HEK293T (cell line): ENCODE results near the gene CCDC24.

ENCODE experiments used
- ARNT ChIP-seq: fragments of 450-650 bp; IDR thresholded peaks from 2 replicates; pipeline ENCODE4 v1.6.1; 2017; ENCODE audit warnings: mild to moderate bottlenecking
- BHLHE40 ChIP-seq: fragments of 450-650 bp; IDR thresholded peaks from 2 replicates; pipeline ENCODE4 v1.6.1; 2016; ENCODE audit warnings: mild to moderate bottlenecking, moderate library complexity, borderline replicate concordance
- ELF4 ChIP-seq: fragments of 450-650 bp; IDR thresholded peaks from 2 replicates; pipeline ENCODE4 v1.6.1; 2017; ENCODE audit warnings: antibody characterized with exemption
- FOXA1 ChIP-seq: fragments of 450-650 bp; IDR thresholded peaks from 2 replicates; pipeline ENCODE4 v1.6.1; 2016; ENCODE audit warnings: mild to moderate bottlenecking
- FOXK2 ChIP-seq: fragments of 450-650 bp; IDR thresholded peaks from 2 replicates; pipeline ENCODE4 v1.6.1; 2016; ENCODE audit warnings: mild to moderate bottlenecking
- FOXM1 ChIP-seq: fragments of 450-650 bp; IDR thresholded peaks from 2 replicates; pipeline ENCODE4 v1.6.1; 2017; ENCODE audit warnings: mild to moderate bottlenecking, borderline replicate concordance
- HDGF ChIP-seq: fragments of 450-650 bp; IDR thresholded peaks from 2 replicates; pipeline ENCODE4 v1.6.1; 2017; ENCODE audit warnings: antibody characterized with exemption, borderline replicate concordance
- LEF1 ChIP-seq: fragments of 450-650 bp; IDR thresholded peaks from 2 replicates; pipeline ENCODE4 v1.6.1; 2017; ENCODE audit warnings: mild to moderate bottlenecking, borderline replicate concordance
- NFRKB ChIP-seq: fragments of 450-650 bp; IDR thresholded peaks from 2 replicates; pipeline ENCODE4 v1.6.1; 2016; ENCODE audit warnings: mild to moderate bottlenecking, moderate library complexity
- SP1 ChIP-seq: fragments of 450-650 bp; IDR thresholded peaks from 2 replicates; pipeline ENCODE4 v1.6.1; 2017
- SUZ12 ChIP-seq: fragments of 450-650 bp; IDR thresholded peaks from 2 replicates; pipeline ENCODE4 v1.6.1; 2016; ENCODE audit warnings: mild to moderate bottlenecking
- TARDBP ChIP-seq: fragments of 450-650 bp; IDR thresholded peaks from 2 replicates; pipeline ENCODE4 v1.6.1; 2016
- TF ChIP-seq, protein P1 (sequence below): fragments of 450-650 bp; IDR thresholded peaks from 2 replicates; pipeline ENCODE4 v1.6.1; 2016

DNA sequence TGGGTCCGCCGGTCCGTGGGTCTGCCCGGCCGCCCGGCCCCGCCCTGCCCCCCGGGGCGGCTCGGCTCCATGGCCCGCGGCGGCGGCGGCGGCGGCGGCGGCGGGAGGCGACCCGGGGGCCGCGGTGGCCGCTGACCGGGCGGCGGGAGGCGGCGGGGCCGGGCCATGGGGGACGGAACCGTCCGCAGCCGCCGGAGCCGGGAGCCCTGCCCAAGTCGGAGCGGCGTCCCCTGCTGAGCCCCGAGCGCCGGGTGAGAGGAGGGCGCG, 12.2 kb upstream of the CCDC24 start:
- TF ChIP-seq ELF4 = no peak
- TF ChIP-seq NFRKB = no peak
- no peak for TF ChIP-seq BHLHE40
- TF ChIP-seq SP1 = no peak
- no peak for TF ChIP-seq FOXK2
- TF ChIP-seq SUZ12 = no peak
- TF ChIP-seq, protein P1, sequence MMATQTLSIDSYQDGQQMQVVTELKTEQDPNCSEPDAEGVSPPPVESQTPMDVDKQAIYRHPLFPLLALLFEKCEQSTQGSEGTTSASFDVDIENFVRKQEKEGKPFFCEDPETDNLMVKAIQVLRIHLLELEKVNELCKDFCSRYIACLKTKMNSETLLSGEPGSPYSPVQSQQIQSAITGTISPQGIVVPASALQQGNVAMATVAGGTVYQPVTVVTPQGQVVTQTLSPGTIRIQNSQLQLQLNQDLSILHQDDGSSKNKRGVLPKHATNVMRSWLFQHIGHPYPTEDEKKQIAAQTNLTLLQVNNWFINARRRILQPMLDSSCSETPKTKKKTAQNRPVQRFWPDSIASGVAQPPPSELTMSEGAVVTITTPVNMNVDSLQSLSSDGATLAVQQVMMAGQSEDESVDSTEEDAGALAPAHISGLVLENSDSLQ = no peak
- no peak for TF ChIP-seq FOXA1
- TF ChIP-seq FOXM1 = no peak
- no peak for TF ChIP-seq TARDBP
- no peak for TF ChIP-seq ARNT
- TF ChIP-seq HDGF = no peak
- TF ChIP-seq LEF1 = no peak
